ENCODE measurements around the gene CADPS2.
"Not testable (repeated sequence)": the region's sequence is repeated elsewhere in the genome, so short reads cannot be mapped to it uniquely, and the experiment has no call there.

CADPS2 gene

GRCh38 chr7:122658856-122659255, 227.4 kb downstream of the CADPS2 start:
- DNase-seq: no peak

GRCh38 chr7:122653685-122654084, 232.6 kb downstream of the CADPS2 start:
- DNase-seq: no peak

- no peak for DNase-seq
These were observed 233.4 kb downstream of the CADPS2 start for GRCh38 chr7:122652876-122653275.

GRCh38 chr7:122651451-122651850, 234.8 kb downstream of the CADPS2 start:
- DNase-seq: no peak

GRCh38 chr7:122643250-122643649, 243.0 kb downstream of the CADPS2 start:
- DNase-seq: no peak

GRCh38 chr7:122638459-122638858, 247.8 kb downstream of the CADPS2 start:
- DNase-seq: no peak

GRCh38 chr7:122637784-122638183, 248.5 kb downstream of the CADPS2 start:
- no peak for DNase-seq

GRCh38 chr7:122635481-122635880, 250.8 kb downstream of the CADPS2 start:
- DNase-seq: not testable (repeated sequence)

GRCh38 chr7:122633472-122633871, 252.8 kb downstream of the CADPS2 start:
- DNase-seq: no peak

- DNase-seq: no peak
These were observed 254.0 kb downstream of the CADPS2 start for GRCh38 chr7:122632238-122632637.

- DNase-seq: no peak
These were observed 256.8 kb downstream of the CADPS2 start for GRCh38 chr7:122629412-122629953.

GRCh38 chr7:122628651-122629411, 257.4 kb downstream of the CADPS2 start:
- no peak for DNase-seq

GRCh38 chr7:122626785-122627184, 259.5 kb downstream of the CADPS2 start:
- DNase-seq: no peak

- DNase-seq: no peak
These were observed 263.6 kb downstream of the CADPS2 start for GRCh38 chr7:122622682-122623081.

GRCh38 chr7:122619664-122620063, 266.6 kb downstream of the CADPS2 start:
- DNase-seq: no peak

- no peak for DNase-seq
These were observed 267.6 kb downstream of the CADPS2 start for GRCh38 chr7:122618585-122619189.

GRCh38 chr7:122616951-122617350, 269.3 kb downstream of the CADPS2 start:
- DNase-seq: no peak

- DNase-seq: no peak
These were observed 280.3 kb downstream of the CADPS2 start for GRCh38 chr7:122605929-122606328.

- no peak for DNase-seq
These were observed 282.0 kb downstream of the CADPS2 start for GRCh38 chr7:122604251-122604650.

GRCh38 chr7:122602800-122603199, 283.5 kb downstream of the CADPS2 start:
- DNase-seq: no peak

- DNase-seq: no peak
These were observed 285.6 kb downstream of the CADPS2 start for GRCh38 chr7:122600630-122601029.

- no peak for DNase-seq
These were observed 286.2 kb downstream of the CADPS2 start for GRCh38 chr7:122600042-122600441.

GRCh38 chr7:122597277-122597676, 289.0 kb downstream of the CADPS2 start:
- DNase-seq: no peak

GRCh38 chr7:122595885-122596284, 290.4 kb downstream of the CADPS2 start:
- DNase-seq: no peak

All from activated CD4-positive, alpha-beta T cell treated with anti-CD3 and anti-CD28 coated beads, Interleukin-2, amount 50 U/mL, for 16 hours (primary cell).